Stimulated activated CD8-positive, alpha-beta memory T cell treated with anti-CD3 and anti-CD28 coated beads, Interleukin-4, amount 100 ng/mL, for 1 hour (primary cell): ENCODE results near the gene SORCS2.
A peak's percentile ranks its signal among the peaks of the same experiment; 100 is the strongest.

Source experiments
- DNase-seq, 2 donors: peaks; one replicate each; pipeline ENCODE4 v3.0.0-alpha.2; 2020; ENCODE audit warnings: low read depth in 2 of 2, low spot score in 1 of 2

Gene SORCS2

DNA sequence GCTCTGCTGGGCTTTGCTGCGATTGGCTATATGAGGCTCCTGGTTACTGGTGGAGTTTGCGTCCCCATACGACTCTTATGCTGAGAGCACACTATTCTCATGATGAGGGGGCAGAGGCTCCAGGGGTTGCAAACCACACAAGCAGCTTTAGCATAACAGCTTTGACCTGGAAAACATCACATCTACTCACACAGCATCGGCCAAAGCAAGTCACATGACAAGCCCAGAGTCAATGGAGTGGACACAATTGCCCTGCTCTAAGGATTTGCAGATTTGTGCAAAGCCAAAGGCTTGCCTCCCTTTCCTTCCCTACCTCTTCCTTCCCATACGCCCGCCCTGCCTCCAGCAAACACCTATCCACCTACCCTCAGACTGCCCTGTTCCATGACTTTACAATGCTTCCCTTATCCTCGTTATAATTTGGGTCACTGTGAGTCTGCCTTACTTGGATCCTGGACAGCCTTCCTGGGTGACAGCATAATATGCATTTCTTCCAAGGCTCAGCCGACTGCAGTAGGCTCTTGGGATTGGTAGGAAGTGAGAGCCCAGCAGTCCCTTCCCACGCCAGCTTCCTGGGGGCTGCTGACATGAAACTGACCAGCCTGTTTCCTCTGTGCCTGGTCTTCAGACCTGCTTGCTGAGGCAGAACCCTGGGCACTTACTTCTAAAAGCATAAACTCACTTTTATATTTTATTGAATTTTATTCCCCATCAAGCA, 450.6 kb downstream of the SORCS2 start:
- no peak for DNase-seq

DNA sequence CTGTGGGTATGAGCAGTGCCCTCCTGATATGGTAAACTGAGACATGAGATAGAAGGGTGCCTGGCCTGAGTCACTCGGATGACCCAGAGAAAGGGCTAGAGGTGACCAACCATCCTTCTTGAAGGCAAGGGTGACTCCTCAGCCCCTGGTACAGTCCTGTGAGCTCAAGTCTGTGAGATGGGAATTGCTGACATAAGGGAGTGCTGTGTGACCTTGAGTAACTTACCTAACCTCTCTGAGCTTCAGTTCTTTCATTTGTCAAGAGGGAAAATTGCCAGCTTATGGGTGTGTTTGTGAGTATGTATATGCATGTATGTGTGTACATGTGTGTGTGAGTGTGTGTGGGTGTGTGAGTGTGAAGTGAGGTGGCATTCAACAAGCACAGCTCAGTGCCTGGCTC, 452.8 kb downstream of the SORCS2 start:
- DNase-seq: no peak

DNA sequence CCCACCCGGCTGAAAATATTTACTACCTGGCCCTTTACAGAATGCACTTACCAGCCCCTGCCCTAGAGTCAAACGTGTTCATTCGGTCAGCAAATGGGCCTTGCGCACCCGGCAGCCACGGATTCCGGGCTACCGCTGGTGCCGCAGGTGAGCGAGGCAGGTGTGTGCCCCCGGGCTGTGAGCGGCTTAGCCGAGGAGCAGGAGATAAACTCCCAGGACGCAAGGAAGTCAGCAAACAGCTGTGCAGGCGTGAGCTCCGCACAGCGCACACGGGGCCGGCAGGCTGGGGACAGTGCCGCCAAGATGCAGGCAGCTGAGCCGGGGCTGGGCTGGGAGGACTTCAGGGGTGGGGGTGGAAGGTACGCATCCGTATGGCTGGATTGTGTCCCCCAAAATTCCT, 453.6 kb downstream of the SORCS2 start:
- no peak for DNase-seq

DNA sequence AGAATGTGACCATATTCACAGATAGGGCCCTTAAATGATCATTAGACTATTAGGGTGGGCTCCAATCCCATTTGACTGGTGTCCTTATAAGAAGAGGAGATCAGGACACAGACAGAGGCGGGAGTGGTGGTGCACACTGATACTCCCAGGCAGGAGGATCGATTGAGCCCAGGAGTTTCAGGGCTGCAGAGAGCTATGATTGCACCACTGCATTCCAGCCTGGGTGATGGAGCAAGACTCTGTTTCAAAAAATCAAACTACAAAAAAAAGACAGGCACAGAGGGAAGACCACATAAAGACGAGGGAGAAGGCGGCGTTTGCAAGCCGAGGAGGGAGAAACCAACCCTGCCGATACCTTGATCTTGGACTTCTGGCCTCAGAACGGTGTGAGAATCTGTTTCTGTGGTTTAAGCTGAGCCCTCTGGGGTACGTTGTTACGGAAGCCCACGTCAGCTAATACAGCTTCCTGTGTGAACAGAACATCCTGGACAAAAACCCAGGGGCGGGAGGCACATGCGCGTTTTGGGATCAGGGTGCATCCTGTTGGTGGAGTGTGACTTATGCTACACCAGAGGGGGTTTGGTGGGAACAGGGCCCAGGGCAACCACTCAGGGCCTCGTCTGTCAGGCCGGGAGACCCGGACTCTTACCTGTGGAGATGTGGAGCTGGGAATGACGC, 454.2 kb downstream of the SORCS2 start:
- DNase-seq: no peak

DNA sequence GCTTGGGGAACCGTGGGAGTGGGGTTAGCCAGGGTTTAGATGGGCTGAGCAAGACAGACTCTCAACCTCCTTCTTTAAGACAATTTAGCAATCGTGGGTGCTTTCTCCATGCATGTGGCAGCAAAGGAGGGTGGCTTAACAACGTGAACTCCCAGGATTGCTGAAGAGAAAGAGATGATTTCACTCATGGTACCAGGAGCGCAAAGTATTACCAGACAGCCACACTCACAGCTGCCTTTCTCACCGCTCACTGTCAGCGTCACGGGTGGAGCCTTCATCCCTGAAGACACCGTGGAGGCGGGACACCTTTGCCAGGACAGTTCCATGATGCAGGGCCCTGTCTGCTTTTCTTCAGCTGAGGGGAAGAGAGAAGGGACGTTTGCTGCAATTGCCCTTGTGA, 454.8 kb downstream of the SORCS2 start:
- DNase-seq: no peak

DNA sequence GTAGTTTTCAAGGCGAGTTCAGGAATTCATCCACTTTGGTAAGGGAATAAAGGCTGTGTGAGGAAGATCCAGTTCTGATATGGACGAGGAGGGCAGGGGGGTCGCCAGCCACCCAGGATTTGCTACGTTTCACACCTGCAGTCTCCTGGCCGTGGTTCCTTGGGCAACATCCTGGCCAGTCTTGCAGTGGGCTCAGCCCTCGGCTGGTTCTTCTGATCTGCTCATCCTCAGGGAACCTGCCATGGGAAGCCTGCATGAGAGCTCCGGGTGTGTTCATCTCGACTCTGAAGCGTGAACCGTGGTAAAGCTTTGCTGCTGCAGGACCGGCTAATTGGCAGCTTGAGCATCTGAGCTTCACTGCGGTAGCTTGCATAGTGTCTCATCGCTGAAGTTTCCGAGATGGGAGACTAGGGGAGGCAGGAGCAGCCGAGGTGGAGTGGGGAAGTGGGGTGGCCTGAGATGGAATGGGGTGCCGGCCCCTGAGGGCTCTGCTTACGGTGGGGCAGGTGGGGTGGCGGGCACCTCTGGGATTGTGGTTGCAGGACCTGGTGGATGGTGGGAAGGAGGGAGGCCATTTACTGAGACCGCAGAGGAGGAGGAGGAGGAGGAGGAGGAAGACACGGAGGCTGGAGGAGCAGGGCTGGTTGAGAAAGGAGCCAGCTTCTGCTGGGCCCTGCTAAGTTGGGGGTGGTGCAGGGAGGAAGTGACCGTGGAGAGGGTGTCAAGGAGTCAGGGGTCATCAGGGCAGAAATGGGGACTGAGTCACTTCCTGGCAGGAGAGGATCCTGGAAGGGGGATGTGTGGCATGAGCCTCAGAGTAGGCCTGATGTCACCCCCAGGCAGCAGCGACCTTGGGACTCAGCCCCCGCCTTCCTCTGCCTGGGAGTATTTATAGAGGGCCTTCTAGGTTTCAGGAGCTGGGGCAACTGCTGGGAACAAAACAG, 455.5 kb downstream of the SORCS2 start:
- DNase-seq: no peak

DNA sequence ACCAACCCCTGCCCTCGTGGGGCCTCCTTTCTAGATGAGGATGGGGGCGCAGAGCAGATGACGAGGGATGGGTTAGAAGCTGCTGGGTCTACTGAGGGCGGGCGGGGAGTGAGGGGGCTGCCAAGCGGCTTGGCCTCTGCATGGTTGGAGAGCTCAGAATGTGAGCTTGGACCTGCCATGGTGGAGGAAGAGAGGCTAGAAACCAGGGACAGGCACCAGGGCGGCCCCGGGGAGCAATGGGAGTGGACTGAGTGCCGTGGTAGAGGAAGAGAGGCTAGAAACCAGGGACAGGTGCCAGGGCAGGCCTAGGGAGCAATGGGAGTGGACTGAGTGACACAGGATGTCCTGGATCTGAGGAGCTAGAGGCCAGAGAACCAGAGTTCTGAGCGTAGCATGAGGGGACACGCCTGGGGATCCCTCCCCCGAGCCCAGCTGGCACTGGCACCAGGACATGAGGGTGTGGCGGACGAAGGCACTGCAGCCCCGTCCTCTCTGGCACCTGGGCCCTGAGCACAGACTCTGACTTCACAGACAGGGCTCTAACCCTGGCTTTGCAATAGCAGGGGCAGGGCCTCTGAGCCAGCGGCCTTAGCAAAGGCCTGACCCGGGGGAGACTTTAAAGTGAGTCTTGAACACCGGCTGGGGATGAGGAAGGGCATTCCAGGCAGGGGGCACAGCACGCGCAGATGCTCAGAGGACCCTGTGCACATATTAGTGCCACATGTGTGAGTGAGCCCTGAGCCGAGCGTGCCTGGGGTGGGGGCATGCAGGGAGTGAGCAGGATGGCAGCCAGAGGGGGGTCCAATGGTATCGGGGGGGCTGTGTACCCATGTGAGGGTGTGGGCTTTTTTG, 456.4 kb downstream of the SORCS2 start:
- DNase-seq: no peak

DNA sequence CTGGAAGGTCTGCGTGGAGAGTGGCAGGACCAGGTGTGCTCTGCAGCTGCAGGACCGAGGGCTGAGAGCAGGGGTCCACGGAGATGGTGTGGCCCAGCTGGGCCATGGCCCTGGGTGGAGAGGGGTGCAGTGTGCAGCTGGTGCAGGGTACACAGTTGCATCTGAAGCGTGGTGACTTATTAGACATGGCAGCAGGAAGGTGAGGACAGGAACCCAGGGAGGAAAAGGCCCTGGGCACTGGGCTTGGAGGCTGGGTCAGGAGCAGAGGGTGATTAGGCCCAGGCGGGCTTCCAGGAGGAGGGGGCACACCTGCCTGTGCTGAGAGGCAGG, 457.0 kb downstream of the SORCS2 start:
- no peak for DNase-seq

DNA sequence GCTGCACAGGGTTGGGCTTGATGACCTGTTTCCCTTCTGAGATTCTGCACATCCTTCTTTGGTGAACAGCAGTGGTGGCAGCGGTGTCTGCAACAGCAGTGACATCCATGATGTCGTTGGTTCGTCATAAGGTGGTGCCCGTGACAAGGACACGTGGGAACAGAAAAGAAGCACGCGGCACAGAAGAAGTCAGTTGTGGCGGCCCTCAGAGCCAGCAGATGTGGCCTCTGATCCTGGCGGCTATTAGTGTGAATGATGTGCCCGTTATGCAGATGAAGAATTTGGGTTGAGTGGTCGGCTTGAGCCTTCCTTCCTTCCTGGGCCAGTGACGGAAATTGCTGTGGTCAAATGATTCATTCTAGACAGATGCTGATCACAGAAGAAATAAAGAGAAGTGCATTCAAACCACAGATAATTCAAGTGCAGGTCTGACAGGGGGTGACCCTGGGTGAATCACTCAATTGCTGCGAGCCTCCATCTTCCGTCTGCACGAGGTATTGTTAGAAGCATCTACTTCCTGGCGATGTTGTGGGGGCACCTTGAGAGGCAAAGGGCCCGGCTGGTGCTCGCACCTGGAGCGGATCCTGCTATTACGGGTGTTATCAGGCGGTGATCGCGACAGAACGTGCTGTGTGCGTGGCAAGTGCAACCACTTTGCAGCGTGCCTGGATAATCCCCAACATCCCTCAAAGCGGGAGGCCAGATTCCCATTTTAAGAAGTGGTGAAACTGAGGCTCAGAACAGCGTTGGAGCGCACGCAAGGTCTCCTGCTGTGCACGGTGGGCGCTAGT, 457.6 kb downstream of the SORCS2 start:
- peak; percentile 15 to 23 for DNase-seq

DNA sequence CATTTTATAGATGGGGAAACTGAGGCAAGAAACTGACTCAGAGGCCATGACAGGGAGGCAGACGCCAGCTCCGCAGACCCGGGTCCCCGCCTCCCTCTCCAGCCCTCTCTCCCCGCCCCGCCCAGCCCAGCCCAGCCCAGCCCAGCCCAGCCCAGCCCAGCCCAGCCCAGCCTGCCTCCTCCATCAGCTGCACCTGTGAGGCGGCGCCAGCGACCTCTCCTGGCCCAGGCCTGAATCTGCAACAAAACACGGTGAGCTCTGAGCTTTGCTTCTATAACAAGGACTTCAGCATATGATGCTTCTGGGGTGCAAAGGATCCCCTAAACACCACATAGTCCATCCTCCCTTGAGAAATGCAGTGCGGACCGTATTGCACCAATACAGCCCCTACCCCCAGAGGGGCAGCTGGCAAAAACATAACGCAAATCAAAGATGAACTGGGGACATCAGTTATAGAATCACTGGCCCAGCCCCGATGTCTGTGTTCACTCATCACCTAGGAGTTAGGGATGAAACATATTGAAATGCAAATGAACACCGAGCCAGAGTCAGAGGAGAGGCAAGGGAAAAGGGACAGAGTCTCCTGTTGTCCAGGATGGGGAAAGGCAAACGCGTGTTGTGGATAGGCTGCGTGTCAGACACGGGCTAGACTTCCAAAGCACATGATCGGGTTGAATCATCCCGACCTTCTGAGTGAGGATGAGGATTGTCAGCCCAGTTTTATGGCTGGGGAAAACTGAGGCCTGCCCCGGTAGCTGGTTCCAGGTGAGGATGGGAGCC, 458.5 kb downstream of the SORCS2 start:
- DNase-seq: no peak

DNA sequence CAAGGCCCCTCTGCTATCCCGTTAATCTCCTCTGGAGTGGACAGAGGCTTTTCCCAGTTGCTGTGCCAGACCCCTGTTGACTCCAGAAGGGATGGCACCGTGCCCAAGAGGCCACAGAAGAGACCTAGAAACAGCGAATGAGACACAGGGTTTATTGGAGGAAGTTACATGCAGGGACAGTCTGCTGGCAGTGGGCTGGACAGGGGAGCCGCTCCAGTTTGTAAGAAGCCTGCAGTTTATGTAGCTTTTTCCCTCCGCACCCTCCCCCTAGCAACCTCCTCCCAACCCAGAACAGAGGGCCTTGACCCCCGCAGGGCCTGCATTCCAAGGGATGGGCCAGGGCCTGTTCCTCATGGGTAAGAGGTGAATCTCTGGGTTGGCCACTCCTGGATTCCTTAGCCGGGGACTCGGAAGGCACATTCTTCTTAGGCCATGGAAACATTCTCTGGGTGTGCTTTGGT, 459.2 kb downstream of the SORCS2 start:
- DNase-seq: no peak

DNA sequence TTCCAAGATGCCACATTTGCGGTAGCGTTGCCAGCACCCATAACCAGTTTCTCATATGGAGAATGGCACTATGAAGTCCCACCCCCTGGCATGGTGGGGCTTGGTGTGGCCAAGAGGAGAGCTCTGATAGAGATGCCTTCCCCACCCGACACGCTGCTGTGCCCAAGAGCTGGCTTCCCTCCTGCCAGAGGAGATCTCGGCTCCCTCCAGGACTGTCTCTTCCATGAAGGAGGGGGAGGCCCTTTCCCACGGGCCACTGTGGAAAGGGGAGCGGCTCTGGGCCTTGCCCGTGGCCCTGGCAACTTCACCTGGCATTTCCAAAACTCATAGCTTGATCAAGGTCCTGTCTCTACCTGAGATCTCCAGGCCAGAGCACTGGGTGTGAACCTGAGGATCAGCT, 459.7 kb downstream of the SORCS2 start:
- no peak for DNase-seq

DNA sequence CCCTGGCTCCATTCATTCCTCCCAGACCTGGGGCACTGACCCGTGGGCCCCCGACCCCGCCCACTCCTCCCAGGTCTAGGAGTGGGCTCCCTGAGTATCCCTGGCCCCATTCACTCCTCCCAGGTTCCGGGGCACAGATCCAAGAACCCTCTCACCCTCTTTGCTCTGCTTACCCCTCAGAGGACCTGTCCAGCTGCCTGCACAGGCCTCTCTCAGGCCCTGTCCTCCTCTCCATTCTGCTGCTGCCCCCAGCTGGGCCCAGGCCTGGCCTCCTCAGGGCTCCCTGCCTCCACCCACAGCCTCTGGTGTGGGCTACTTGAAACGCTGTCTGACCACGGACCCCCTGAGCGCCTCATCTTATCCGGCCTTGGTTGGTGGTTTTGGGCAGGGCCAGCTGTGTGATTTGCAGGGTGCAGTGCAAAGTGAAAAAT, 460.1 kb downstream of the SORCS2 start:
- no peak for DNase-seq

DNA sequence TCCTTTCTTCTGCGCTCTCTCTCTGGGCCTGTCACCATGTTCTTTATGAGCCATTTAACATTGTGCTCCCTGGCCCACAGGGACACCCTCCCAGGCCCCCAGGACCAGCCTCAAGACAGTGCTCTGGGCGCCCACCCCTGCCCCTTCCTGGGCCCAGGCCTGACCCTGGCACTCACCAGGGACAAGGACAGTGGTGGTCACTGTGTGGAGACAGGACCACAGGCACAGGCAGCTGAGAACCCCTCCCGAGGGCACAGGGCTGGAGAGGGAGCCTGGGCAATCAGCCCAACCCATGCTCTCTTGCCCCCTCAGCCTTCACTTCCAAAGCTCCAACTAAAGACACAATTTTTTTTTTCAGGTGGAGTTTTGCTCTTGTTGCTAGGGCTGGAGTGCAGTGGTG, 460.6 kb downstream of the SORCS2 start:
- no peak for DNase-seq

DNA sequence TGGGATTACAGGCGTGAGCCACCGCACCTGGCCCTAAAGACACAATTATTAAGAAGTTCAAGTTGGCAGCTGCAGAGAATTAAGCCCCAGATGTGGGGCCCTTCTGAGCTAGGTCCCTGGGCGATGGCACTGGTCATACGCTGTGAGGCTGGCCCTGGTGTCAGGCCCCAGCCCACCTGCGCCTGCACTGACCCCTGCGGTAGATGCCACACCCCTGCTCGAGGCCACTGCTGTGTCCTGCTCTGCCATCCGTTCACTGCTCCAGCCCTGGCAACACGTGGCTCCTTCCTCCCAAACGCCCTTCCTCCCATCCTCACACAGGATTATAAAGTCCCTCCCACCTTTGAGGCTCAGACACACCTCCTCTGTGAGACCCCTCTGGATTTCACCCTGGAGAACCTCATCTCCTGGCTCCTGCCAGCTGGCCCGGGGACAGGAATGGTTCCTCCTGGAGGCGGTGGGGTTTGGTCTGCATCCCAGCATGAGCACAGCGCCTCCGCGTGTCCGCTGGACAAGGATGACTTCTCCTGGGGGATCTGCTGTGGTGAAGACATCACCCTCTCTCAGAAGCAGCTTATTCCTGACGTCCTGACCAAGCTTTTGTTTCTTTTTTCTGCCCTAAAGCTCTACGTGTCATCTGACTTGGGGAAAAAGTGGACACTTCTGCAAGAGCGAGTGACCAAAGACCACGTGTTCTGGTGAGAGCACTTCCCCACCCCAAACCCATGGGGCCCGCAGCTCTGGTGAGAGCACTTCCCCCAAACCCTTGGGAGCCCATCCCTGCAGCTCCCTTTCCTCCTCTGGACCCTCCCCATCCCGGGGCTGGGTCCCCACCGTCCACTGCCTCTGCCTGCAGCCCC, 461.4 kb downstream of the SORCS2 start:
- no peak for DNase-seq

DNA sequence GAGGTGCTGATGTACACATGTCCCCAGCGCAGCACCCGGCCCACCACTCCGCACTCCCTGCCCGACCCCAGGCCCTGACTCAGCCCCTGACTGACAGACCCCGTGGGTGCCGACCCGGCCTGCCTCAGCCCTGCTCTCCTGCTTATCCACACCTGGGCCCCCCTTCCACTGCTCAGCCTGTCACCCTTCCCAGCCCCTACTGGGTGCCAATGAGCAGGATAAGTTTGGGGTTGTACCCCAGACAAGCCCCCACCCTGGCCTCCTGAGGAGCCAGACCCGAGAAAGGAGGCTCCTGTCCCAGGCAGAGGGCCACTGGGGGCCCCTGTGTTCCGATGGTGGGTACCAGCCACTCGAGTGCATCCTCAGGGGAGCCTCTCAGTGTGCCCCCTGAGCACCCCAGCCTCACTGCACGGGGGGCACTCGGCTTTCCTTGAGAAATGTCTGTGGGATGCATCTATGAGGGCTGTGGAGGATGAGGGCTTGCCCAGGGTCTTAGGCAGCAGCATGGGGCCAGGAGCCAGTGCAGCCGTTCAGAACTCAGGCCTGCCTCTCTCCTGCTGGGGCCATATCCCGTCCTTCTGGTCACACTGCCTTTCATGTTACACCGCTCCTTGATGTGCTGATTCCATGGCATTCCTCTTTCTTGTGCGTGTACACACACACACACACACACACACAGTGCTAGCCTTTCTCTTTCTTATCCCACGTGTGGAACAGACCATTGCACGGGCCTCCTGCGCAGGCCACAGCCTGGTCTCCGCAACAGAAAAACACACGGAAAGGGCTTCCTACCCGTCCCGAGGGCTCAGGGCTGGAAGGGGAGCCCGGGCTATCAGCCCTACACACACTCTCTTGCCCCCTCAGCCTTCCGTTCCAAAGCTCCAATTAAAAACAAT, 462.5 kb downstream of the SORCS2 start:
- DNase-seq: no peak

DNA sequence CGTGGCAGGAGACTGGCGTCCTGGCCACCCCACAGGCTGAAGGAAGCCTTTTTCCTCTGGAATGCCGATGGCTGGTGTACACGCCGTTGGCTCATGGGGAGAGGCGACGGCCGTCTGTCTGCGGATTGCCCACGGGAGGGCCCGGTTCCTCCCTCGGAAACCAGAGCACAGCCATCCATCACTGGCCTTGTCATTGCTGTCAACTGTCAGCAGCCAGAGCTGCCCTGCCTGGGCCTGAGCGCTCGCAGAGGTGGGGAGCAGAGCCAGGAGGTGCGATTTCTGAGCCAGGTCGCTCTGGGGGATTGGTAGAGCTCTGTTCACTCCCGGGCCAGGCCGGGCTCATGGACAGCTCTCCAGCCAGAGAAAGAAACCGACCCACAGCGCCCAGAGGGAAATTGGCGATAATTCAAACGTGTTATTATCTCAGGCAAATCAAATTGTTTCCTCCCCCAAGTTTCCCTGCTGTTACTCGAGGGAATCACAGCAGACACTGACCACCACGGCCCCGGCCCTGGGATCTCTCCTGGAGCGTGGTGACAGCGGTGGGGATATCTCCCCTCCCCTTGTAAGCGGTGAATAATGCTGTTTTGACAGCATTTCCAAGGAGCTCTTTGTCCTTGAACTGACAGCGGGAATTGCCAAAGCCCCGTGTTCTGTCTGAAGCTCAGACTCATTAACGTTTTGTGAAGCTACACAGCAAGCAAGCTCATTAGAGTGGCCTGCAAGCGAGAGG, 463.3 kb downstream of the SORCS2 start:
- DNase-seq: no peak
